Lower lobe of right lung (tissue), 2 donors: ENCODE results near the gene UPK3B. TPM values are rescaled to one million over a fixed set of nuclear protein-coding genes. Genes with fewer than 3 reads are reported as not detected.
A peak's percentile ranks its signal among the peaks of the same experiment; 100 is the strongest.
"Not testable (repeated sequence)": the region's sequence is repeated elsewhere in the genome, so short reads cannot be mapped to it uniquely, and the experiment has no call there.

Experiments
- ATAC-seq, 2 donors: fragments of 200-7000 bp; cut with Tn5 transposase; one replicate each; pipeline ENCODE4 v1.9.1; 2020 to 2022; ENCODE audit warnings: mild to moderate bottlenecking in 2 of 2, moderate library complexity in 2 of 2
- DNase-seq: peaks from one replicate; pipeline ENCODE4 v3.0.0-alpha.2; 2020
- H3K27ac ChIP-seq: fragments of 200-600 bp; one replicate; pipeline ENCODE4 v1.8.0; 2022
- H3K27me3 ChIP-seq: fragments of 200-600 bp; one replicate; pipeline ENCODE4 v1.8.0; 2022; ENCODE audit warnings: low read depth
- H3K36me3 ChIP-seq: fragments of 200-600 bp; one replicate; pipeline ENCODE4 v1.8.0; 2022; ENCODE audit warnings: mild to moderate bottlenecking
- H3K4me1 ChIP-seq: fragments of 200-600 bp; one replicate; pipeline ENCODE4 v1.8.0; 2022
- H3K4me3 ChIP-seq: fragments of 200-600 bp; one replicate; pipeline ENCODE4 v1.8.0; 2022; ENCODE audit warnings: mild to moderate bottlenecking
- H3K9me3 ChIP-seq: fragments of 200-600 bp; one replicate; pipeline ENCODE4 v1.8.0; 2022
- CTCF ChIP-seq: fragments of 200-600 bp; IDR thresholded peaks from one replicate; pipeline ENCODE4 v1.8.0; 2022; ENCODE audit warnings: antibody characterized with exemption, mild to moderate bottlenecking
- intact Hi-C: fragments of 100-400 bp; cut with DNase I; formaldehyde crosslinking; loops from one replicate; pipeline ENCODE4 v1.11.0; 2022
- total RNA-seq: library from RNA; stranded (reverse); fragmentation: NEBNext Ultra II Directional; extraction: Animal tissue kit (Norgen Biotek cat#: 25700); gene quantifications from one replicate; pipeline ENCODE4 v1.2.1, GENCODE V29; 2021
- donor health status: DM: no; HTN: yes; CAD: no; lungs with severe emphysema.

UPK3B gene
- total RNA-seq, 1 donor from 2014 or later, result 16.6 TPM

GRCh38 chr7:76507723-76508406, 2.5 kb upstream of the UPK3B start:
- intact Hi-C loops, result no loop called here
- H3K9me3 ChIP-seq, result no peaks in the 10 kb centered on the region
- TF ChIP-seq CTCF, result no peak
- ATAC-seq (peak; percentile 1 to 29), DNase-seq (no peak)
- no peak overlapping the region for H3K4me3 ChIP-seq
- H3K4me1 ChIP-seq, result peaks cover 1% of the 10 kb centered on the region
- H3K36me3 ChIP-seq, result peaks cover 19% of the 10 kb centered on the region
- H3K27ac ChIP-seq, result no peak overlapping the region
- H3K27me3 ChIP-seq, result no peaks in the 10 kb centered on the region

- ATAC-seq, H3K4me3 ChIP-seq, H3K27me3 ChIP-seq, H3K27ac ChIP-seq, H3K36me3 ChIP-seq, intact Hi-C loops, H3K9me3 ChIP-seq, DNase-seq: not testable (repeated sequence)
- H3K4me1 ChIP-seq, result peaks cover 14% of the 10 kb centered on the region
Observed at GRCh38 chr7:76511200-76511910, 1.0 kb downstream of the UPK3B start.

- H3K4me1 ChIP-seq, result peaks cover 14% of the 10 kb centered on the region
- H3K9me3 ChIP-seq, intact Hi-C loops, H3K4me3 ChIP-seq, DNase-seq, H3K27me3 ChIP-seq, H3K27ac ChIP-seq, H3K36me3 ChIP-seq: not testable (repeated sequence)
- peak; percentile 87 to 91 for ATAC-seq
Observed at GRCh38 chr7:76511911-76512885, 1.8 kb downstream of the UPK3B start.

- ATAC-seq (no peak), DNase-seq (no peak)
- intact Hi-C loops, result no loop called here
Observed at GRCh38 chr7:76512941-76513816, 2.8 kb downstream of the UPK3B start.

GRCh38 chr7:76513817-76514799, 3.8 kb downstream of the UPK3B start:
- peaks cover 5% of the 10 kb centered on the region for H3K27me3 ChIP-seq
- no peak for DNase-seq
- no peak overlapping the region for H3K27ac ChIP-seq
- H3K36me3 ChIP-seq, result no peaks in the 10 kb centered on the region
- no peak for ATAC-seq
- intact Hi-C loops, result no loop called here
- H3K4me1 ChIP-seq, result peaks cover 14% of the 10 kb centered on the region
- TF ChIP-seq CTCF, result no peak
- no peak overlapping the region for H3K4me3 ChIP-seq
- no peaks in the 10 kb centered on the region for H3K9me3 ChIP-seq

More at GRCh38 chr7:76512941-76513816, 2.8 kb downstream of the UPK3B start:
- Histone ChIP-seq H3K27ac (no peak overlapping the region), H3K36me3 (no peaks in the 10 kb centered on the region), H3K27me3 (peaks cover 5% of the 10 kb centered on the region), H3K4me3 (no peak overlapping the region), H3K9me3 (no peaks in the 10 kb centered on the region), H3K4me1 (peaks cover 14% of the 10 kb centered on the region)
- TF ChIP-seq CTCF, result no peak
